Endodermal cell (in vitro differentiated cells): Measurements from ENCODE around the gene KHDC4. TPM values are rescaled to one million over a fixed set of nuclear protein-coding genes. Genes with fewer than 3 reads are reported as not detected.
A peak's percentile ranks its signal among the peaks of the same experiment; 100 is the strongest.

Source experiments
- DNase-seq: peaks from one replicate; pipeline ENCODE4 v3.0.0-alpha.2; 2017
- H3K27ac ChIP-seq: 2 replicates; pipeline ENCODE4 v1.5.1; 2013; ENCODE audit warnings: mild to moderate bottlenecking, low read depth, low read length, moderate library complexity
- H3K27me3 ChIP-seq: 2 replicates; pipeline ENCODE4 v1.6.1; 2013; ENCODE audit warnings: mild to moderate bottlenecking, low read length, moderate library complexity; ENCODE audit not compliant: insufficient read depth, control insufficient read depth, poor library complexity, severe bottlenecking
- H3K36me3 ChIP-seq: 2 replicates; pipeline ENCODE4 v1.7.0; 2013; ENCODE audit warnings: mild to moderate bottlenecking, low read length, moderate library complexity; ENCODE audit not compliant: control insufficient read depth, insufficient read depth
- H3K4me1 ChIP-seq: one replicate; pipeline ENCODE4 v1.7.0; 2013; ENCODE audit warnings: low read length; ENCODE audit not compliant: control insufficient read depth, insufficient read depth
- H3K4me3 ChIP-seq: 2 replicates; pipeline ENCODE4 v1.5.1; 2013; ENCODE audit warnings: mild to moderate bottlenecking, low read length, moderate library complexity
- H3K9ac ChIP-seq: 2 replicates; pipeline ENCODE4 v1.6.1; 2013; ENCODE audit warnings: mild to moderate bottlenecking, low read length, moderate library complexity; ENCODE audit not compliant: poor library complexity, severe bottlenecking; ENCODE audit errors: extremely low read depth
- H3K9me3 ChIP-seq: 2 replicates; pipeline ENCODE4 v1.6.1; 2013; ENCODE audit warnings: mild to moderate bottlenecking, low read length, moderate library complexity; ENCODE audit not compliant: control insufficient read depth
- H3K27ac Mint-ChIP-seq: 2 replicates; pipeline ENCODE4 v1.8.0; 2020; ENCODE audit warnings: mixed read lengths
- H3K27me3 Mint-ChIP-seq: 2 replicates; pipeline ENCODE4 v1.8.0; 2021; ENCODE audit warnings: mild to moderate bottlenecking, mixed read lengths; ENCODE audit not compliant: insufficient read depth
- H3K36me3 Mint-ChIP-seq: 2 replicates; pipeline ENCODE4 v1.8.0; 2020; ENCODE audit warnings: low read depth, mixed read lengths
- H3K4me1 Mint-ChIP-seq: 2 replicates; pipeline ENCODE4 v1.8.0; 2020; ENCODE audit warnings: mixed read lengths
- H3K4me3 Mint-ChIP-seq: 2 replicates; pipeline ENCODE4 v1.8.0; 2020; ENCODE audit warnings: mild to moderate bottlenecking, moderate library complexity, mixed read lengths
- H3K9me3 Mint-ChIP-seq: 2 replicates; pipeline ENCODE4 v1.8.0; 2020; ENCODE audit warnings: mild to moderate bottlenecking, mixed read lengths
- CTCF ChIP-seq: fragments of 200-600 bp; sonication (generic); conservative IDR thresholded peaks from 2 replicates; pipeline ENCODE4 v1.5.0; 2021; ENCODE audit warnings: antibody characterized with exemption, mild to moderate bottlenecking
- WGBS, 2 experiments: methylation state at CpG; one replicate each; pipeline versions ENCODE4 v1.1.5 to v1.1.7; 2013; ENCODE audit warnings: missing lambda C conversion rate in 2 of 2, mixed read lengths in 1 of 2; ENCODE audit not compliant: insufficient coverage in 1 of 2, insufficient read length in 1 of 2; 5-methylcytosine and 5-hydroxymethylcytosine counted together
- total RNA-seq, 2 donors: library from RNA; stranded (reverse); fragmentation: NEBNext Ultra II Directional in 1 of 2; extraction: Animal tissue kit (Norgen Biotek cat#: 25700) in 1 of 2; gene quantifications; 2 replicates in 1 of 2; 3 replicates in 1 of 2; pipeline ENCODE4 v1.2.1, GENCODE V29; 2021

Gene KHDC4
- total RNA-seq, 2 donors from 2014 or later, result 67.7 to 76.2 TPM

- H3K36me3 ChIP-seq, result peaks cover 73% of the 10 kb centered on the region
- H3K27ac ChIP-seq, result no peak overlapping the region
- no peak for TF ChIP-seq CTCF
- peaks cover 13% of the 10 kb centered on the region for H3K4me1 Mint-ChIP-seq
- H3K36me3 Mint-ChIP-seq, result peaks cover 53% of the 10 kb centered on the region
- no peaks in the 10 kb centered on the region for H3K9me3 Mint-ChIP-seq
- peak overlapping the region; percentile 89 for H3K4me3 Mint-ChIP-seq
- DNase-seq, result no peak
- no peak overlapping the region for H3K27ac Mint-ChIP-seq
- no peaks in the 10 kb centered on the region for H3K4me1 ChIP-seq
- no peaks in the 10 kb centered on the region for H3K27me3 Mint-ChIP-seq
- WGBS, 2 experiments, result 93 to 100% methylated on average over 1 to 3 of the region's 4 CpGs
- H3K27me3 ChIP-seq, result no peaks in the 10 kb centered on the region
- peak overlapping the region; percentile 94 for H3K4me3 ChIP-seq
- H3K9me3 ChIP-seq, result no peaks in the 10 kb centered on the region
- H3K9ac ChIP-seq, result no peak overlapping the region
These were observed 24.3 kb downstream of the KHDC4 start for GRCh38 chr1:155909894-155910293.

GRCh38 chr1:155904261-155904660, 30.0 kb downstream of the KHDC4 start:
- Mint-ChIP-seq H3K9me3 (no peaks in the 10 kb centered on the region), H3K27me3 (no peaks in the 10 kb centered on the region), H3K4me3 (no peak overlapping the region), H3K36me3 (peaks cover 59% of the 10 kb centered on the region), H3K27ac (no peak overlapping the region), H3K4me1 (no peaks in the 10 kb centered on the region)
- Histone ChIP-seq H3K9me3 (no peaks in the 10 kb centered on the region), H3K4me1 (no peaks in the 10 kb centered on the region), H3K36me3 (peaks cover 80% of the 10 kb centered on the region), H3K27ac (no peak overlapping the region), H3K27me3 (no peaks in the 10 kb centered on the region), H3K9ac (no peak overlapping the region), H3K4me3 (no peak overlapping the region)
- 98% methylated on average over 12 of the region's 12 CpGs for WGBS, 2 experiments
- DNase-seq, result no peak
- no peak for TF ChIP-seq CTCF

- H3K27me3 Mint-ChIP-seq, result no peaks in the 10 kb centered on the region
- TF ChIP-seq CTCF, result no peak
- H3K27ac Mint-ChIP-seq, result no peak overlapping the region
- no peaks in the 10 kb centered on the region for H3K9me3 ChIP-seq
- no peak overlapping the region for H3K9ac ChIP-seq
- no peaks in the 10 kb centered on the region for H3K4me1 Mint-ChIP-seq
- H3K4me3 ChIP-seq, result no peak overlapping the region
- H3K27me3 ChIP-seq, result no peaks in the 10 kb centered on the region
- peaks cover 67% of the 10 kb centered on the region for H3K36me3 ChIP-seq
- H3K36me3 Mint-ChIP-seq, result peaks cover 63% of the 10 kb centered on the region
- DNase-seq, result no peak
- 95 to 100% methylated on average over 3 to 4 of the region's 4 CpGs for WGBS, 2 experiments
- no peak overlapping the region for H3K27ac ChIP-seq
- no peaks in the 10 kb centered on the region for H3K4me1 ChIP-seq
- H3K9me3 Mint-ChIP-seq, result no peaks in the 10 kb centered on the region
- no peak overlapping the region for H3K4me3 Mint-ChIP-seq
These were observed 34.1 kb downstream of the KHDC4 start for GRCh38 chr1:155900161-155900560.
